ENCODE data around the gene DARS1.

DARS1 gene

GRCh38 chr2:135985018-135985825 lies at the start of gene DARS1:
Gene DARS1, minus strand, starts transcription at chr2:135985626. Its CDS starts 158 bp downstream, at chr2:135985468.
- peak; percentile 74 to 80 for DNase-seq

GRCh38 chr2:136034629-136035028 lies 49.2 kb upstream of the DARS1 start:
- no peak for DNase-seq

- DNase-seq: no peak
These were observed 47.5 kb upstream of the DARS1 start for GRCh38 chr2:136032817-136033535.

- no peak for DNase-seq
These were observed 46.8 kb upstream of the DARS1 start for GRCh38 chr2:136032192-136032591.

- DNase-seq: no peak
These were observed 46.3 kb upstream of the DARS1 start for GRCh38 chr2:136031711-136032110.

GRCh38 chr2:136030406-136030805 lies 45.0 kb upstream of the DARS1 start:
- DNase-seq: no peak

- no peak for DNase-seq
These were observed 43.7 kb upstream of the DARS1 start for GRCh38 chr2:136029149-136029548.

GRCh38 chr2:136028001-136028400 lies 42.6 kb upstream of the DARS1 start:
- DNase-seq: no peak

- DNase-seq: no peak
These were observed 41.7 kb upstream of the DARS1 start for GRCh38 chr2:136027112-136027511.

- no peak for DNase-seq
These were observed 39.9 kb upstream of the DARS1 start for GRCh38 chr2:136025057-136025973.

- DNase-seq: no peak
These were observed 39.2 kb upstream of the DARS1 start for GRCh38 chr2:136024616-136025015.

- no peak for DNase-seq
These were observed 38.8 kb upstream of the DARS1 start for GRCh38 chr2:136024185-136024584.

GRCh38 chr2:136023416-136023815 lies 38.0 kb upstream of the DARS1 start:
- no peak for DNase-seq

- DNase-seq: peak; percentile 98 to 99
These were observed 37.1 kb upstream of the DARS1 start for GRCh38 chr2:136022396-136023146.

- no peak for DNase-seq
These were observed 36.5 kb upstream of the DARS1 start for GRCh38 chr2:136021976-136022375.

- no peak for DNase-seq
These were observed 36.0 kb upstream of the DARS1 start for GRCh38 chr2:136021406-136021805.

GRCh38 chr2:136020831-136021230 lies 35.4 kb upstream of the DARS1 start:
- peak in 1 of 2 experiments; percentile 10 for DNase-seq

- no peak for DNase-seq
These were observed 34.4 kb upstream of the DARS1 start for GRCh38 chr2:136019825-136020224.

GRCh38 chr2:136019306-136019705 lies 33.9 kb upstream of the DARS1 start:
- DNase-seq: peak; percentile 15 to 17

- no peak for DNase-seq
These were observed 32.4 kb upstream of the DARS1 start for GRCh38 chr2:136017786-136018185.

- peak; percentile 34 to 43 for DNase-seq
These were observed 31.4 kb upstream of the DARS1 start for GRCh38 chr2:136016836-136017235.

GRCh38 chr2:136016427-136016826 lies 31.0 kb upstream of the DARS1 start:
- DNase-seq: no peak

Measured in AML-193 (cell line).